DMS 273 (cell line): ENCODE results near the gene GOLGA6A.
"Not testable (repeated sequence)": the region's sequence is repeated elsewhere in the genome, so short reads cannot be mapped to it uniquely, and the experiment has no call there.

Source experiments
- DNase-seq: peaks from one replicate; lab custom pipeline; 2025; ENCODE audit not compliant: unreplicated experiment; lab: John Stamatoyannopoulos, UW

GOLGA6A gene

GRCh38 chr15:74053941-74054529, 28.3 kb downstream of the GOLGA6A start:
- DNase-seq: peak; percentile 81

- no peak for DNase-seq
Observed at GRCh38 chr15:74053517-74053916, 28.8 kb downstream of the GOLGA6A start.

GRCh38 chr15:74052271-74053260, 29.8 kb downstream of the GOLGA6A start:
- not testable (repeated sequence) for DNase-seq

GRCh38 chr15:74050556-74051234, 31.7 kb downstream of the GOLGA6A start:
- no peak for DNase-seq

GRCh38 chr15:74050127-74050526, 32.2 kb downstream of the GOLGA6A start:
- DNase-seq: peak; percentile 52

- no peak for DNase-seq
Observed at GRCh38 chr15:74046275-74046674, 36.1 kb downstream of the GOLGA6A start.

- no peak for DNase-seq
Observed at GRCh38 chr15:74045636-74046274, 36.6 kb downstream of the GOLGA6A start.

- no peak for DNase-seq
Observed at GRCh38 chr15:74045184-74045583, 37.2 kb downstream of the GOLGA6A start.

GRCh38 chr15:74044267-74045110, 37.9 kb downstream of the GOLGA6A start:
- no peak for DNase-seq

GRCh38 chr15:74043425-74044266, 38.7 kb downstream of the GOLGA6A start:
- no peak for DNase-seq

- DNase-seq: no peak
Observed at GRCh38 chr15:74042603-74043424, 39.5 kb downstream of the GOLGA6A start.

GRCh38 chr15:74041777-74042435, 40.4 kb downstream of the GOLGA6A start:
- DNase-seq: peak; percentile 18

- no peak for DNase-seq
Observed at GRCh38 chr15:74041311-74041756, 41.0 kb downstream of the GOLGA6A start.

- no peak for DNase-seq
Observed at GRCh38 chr15:74040109-74040850, 42.1 kb downstream of the GOLGA6A start.

- no peak for DNase-seq
Observed at GRCh38 chr15:74039656-74040010, 42.7 kb downstream of the GOLGA6A start.

GRCh38 chr15:74038707-74039655, 43.4 kb downstream of the GOLGA6A start:
- no peak for DNase-seq
